Glutamatergic neuron (in vitro differentiated cells): ENCODE data around the gene HNRNPR. TPM values are rescaled to one million over a fixed set of nuclear protein-coding genes. Genes with fewer than 3 reads are reported as not detected.

Experiments
- DNase-seq: peaks from one replicate; pipeline ENCODE4 v3.0.0; 2022
- H3K27ac Mint-ChIP-seq: one replicate; pipeline ENCODE4 v1.8.0; 2020; ENCODE audit warnings: mild to moderate bottlenecking, mixed read lengths, inconsistent platforms; ENCODE audit not compliant: unreplicated experiment
- H3K27me3 Mint-ChIP-seq: one replicate; pipeline ENCODE4 v1.8.0; 2020; ENCODE audit warnings: mild to moderate bottlenecking, moderate library complexity, mixed read lengths, inconsistent platforms; ENCODE audit not compliant: unreplicated experiment
- H3K36me3 Mint-ChIP-seq: one replicate; pipeline ENCODE4 v1.8.0; 2020; ENCODE audit warnings: mild to moderate bottlenecking, mixed read lengths, inconsistent platforms; ENCODE audit not compliant: unreplicated experiment
- H3K4me1 Mint-ChIP-seq: one replicate; pipeline ENCODE4 v1.8.0; 2020; ENCODE audit warnings: mild to moderate bottlenecking, low read depth, mixed read lengths, inconsistent platforms; ENCODE audit not compliant: unreplicated experiment
- H3K4me3 Mint-ChIP-seq: one replicate; pipeline ENCODE4 v1.8.0; 2020; ENCODE audit warnings: mild to moderate bottlenecking, mixed read lengths, inconsistent platforms; ENCODE audit not compliant: unreplicated experiment
- H3K9me3 Mint-ChIP-seq: one replicate; pipeline ENCODE4 v1.8.0; 2020; ENCODE audit warnings: mild to moderate bottlenecking, moderate library complexity, mixed read lengths, inconsistent platforms; ENCODE audit not compliant: unreplicated experiment
- total RNA-seq: library from RNA; stranded (reverse); fragmentation: NEBNext Ultra II Directional; extraction: Animal tissue kit (Norgen Biotek cat#: 25700); gene quantifications from one replicate; pipeline ENCODE4 v1.2.1, GENCODE V29; 2021; ENCODE audit not compliant: unreplicated experiment
- TF ChIP-seq, protein P1 (sequence below): fragments of 200-600 bp; sonication (generic); IDR thresholded peaks from one replicate; pipeline ENCODE4 v1.5.0; 2021; ENCODE audit not compliant: partially characterized antibody, unreplicated experiment

Gene HNRNPR
- total RNA-seq, 1 donor from 2014 or later: 189 TPM

DNA sequence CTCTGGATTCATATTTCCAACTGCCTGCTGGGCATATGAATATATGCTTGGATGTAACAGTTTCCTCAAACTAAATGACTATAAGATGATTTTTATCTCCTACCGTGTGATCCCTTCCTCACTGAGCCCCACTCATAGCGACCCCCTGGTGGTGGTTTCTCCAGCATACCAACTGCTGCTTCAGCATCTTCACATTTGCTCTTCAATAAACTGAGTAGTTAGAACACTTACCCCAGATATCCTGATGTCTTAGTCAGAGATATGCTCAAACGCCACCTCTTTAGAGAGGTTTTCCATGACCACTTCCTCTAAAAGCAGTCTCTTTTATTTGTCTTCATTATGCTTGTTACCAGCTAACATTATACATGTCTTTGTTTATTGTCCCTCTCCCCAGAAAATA is 10.2 kb upstream of the HNRNPR start:
- Mint-ChIP-seq H3K27ac (peak overlapping the region; percentile 5), H3K27me3 (peaks cover 27% of the 10 kb centered on the region)

GRCh38 chr1:23352096-23352695 is 8.1 kb upstream of the HNRNPR start:
- Mint-ChIP-seq H3K27me3 (peaks cover 24% of the 10 kb centered on the region), H3K9me3 (peaks cover 3% of the 10 kb centered on the region), H3K4me1 (no peaks in the 10 kb centered on the region), H3K4me3 (no peak overlapping the region), H3K36me3 (peaks cover 19% of the 10 kb centered on the region), H3K27ac (no peak overlapping the region)
- no peak for DNase-seq
- TF ChIP-seq, protein P1, sequence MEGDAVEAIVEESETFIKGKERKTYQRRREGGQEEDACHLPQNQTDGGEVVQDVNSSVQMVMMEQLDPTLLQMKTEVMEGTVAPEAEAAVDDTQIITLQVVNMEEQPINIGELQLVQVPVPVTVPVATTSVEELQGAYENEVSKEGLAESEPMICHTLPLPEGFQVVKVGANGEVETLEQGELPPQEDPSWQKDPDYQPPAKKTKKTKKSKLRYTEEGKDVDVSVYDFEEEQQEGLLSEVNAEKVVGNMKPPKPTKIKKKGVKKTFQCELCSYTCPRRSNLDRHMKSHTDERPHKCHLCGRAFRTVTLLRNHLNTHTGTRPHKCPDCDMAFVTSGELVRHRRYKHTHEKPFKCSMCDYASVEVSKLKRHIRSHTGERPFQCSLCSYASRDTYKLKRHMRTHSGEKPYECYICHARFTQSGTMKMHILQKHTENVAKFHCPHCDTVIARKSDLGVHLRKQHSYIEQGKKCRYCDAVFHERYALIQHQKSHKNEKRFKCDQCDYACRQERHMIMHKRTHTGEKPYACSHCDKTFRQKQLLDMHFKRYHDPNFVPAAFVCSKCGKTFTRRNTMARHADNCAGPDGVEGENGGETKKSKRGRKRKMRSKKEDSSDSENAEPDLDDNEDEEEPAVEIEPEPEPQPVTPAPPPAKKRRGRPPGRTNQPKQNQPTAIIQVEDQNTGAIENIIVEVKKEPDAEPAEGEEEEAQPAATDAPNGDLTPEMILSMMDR: no peak

More for the DNA sequence above, 10.2 kb upstream of the HNRNPR start:
- H3K4me3 Mint-ChIP-seq: no peak overlapping the region
- DNase-seq: peak; percentile 16
- no peaks in the 10 kb centered on the region for H3K4me1 Mint-ChIP-seq
- H3K9me3 Mint-ChIP-seq: peaks cover 5% of the 10 kb centered on the region
- peaks cover 29% of the 10 kb centered on the region for H3K36me3 Mint-ChIP-seq
- TF ChIP-seq, protein P1: peak; percentile 29

DNA sequence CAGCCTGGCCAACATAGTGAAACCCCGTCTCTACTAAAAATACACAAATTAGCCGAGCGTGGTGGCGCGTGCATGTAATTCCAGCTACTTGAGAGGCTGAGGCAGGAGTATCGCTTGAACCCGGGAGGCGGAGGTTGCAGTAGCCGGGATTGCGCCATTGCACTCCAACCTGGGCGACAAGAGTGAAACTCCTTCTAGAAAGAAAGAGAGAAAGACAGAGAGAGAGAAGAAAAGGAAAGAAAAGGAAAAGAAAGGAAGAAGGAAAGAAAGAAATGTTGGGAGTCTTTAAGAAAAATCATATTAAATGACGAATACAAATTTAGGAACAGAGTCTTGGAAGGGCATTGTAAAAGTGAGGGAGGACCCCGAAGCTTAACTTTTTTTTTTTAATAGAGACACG is 1.8 kb upstream of the HNRNPR start:
- H3K9me3 Mint-ChIP-seq: peaks cover 1% of the 10 kb centered on the region
- no peak overlapping the region for H3K27ac Mint-ChIP-seq
- H3K27me3 Mint-ChIP-seq: peaks cover 9% of the 10 kb centered on the region
- no peaks in the 10 kb centered on the region for H3K36me3 Mint-ChIP-seq
- TF ChIP-seq, protein P1: no peak
- no peak overlapping the region for H3K4me3 Mint-ChIP-seq
- H3K4me1 Mint-ChIP-seq: peaks cover 17% of the 10 kb centered on the region
- DNase-seq: no peak

- Mint-ChIP-seq H3K9me3 (peaks cover 1% of the 10 kb centered on the region), H3K4me1 (peaks cover 25% of the 10 kb centered on the region), H3K27me3 (peaks cover 5% of the 10 kb centered on the region), H3K36me3 (no peaks in the 10 kb centered on the region), H3K27ac (peak overlapping the region; percentile 95), H3K4me3 (peak overlapping the region; percentile 94)
- TF ChIP-seq, protein P1: no peak
- no peak for DNase-seq
These were observed 946 bp upstream of the HNRNPR start for GRCh38 chr1:23344987-23345472.
